Epithelial cell of esophagus (primary cell): ENCODE measurements around the gene CLCN7.

Experiments
- DNase-seq: peaks from one replicate; pipeline ENCODE4 v3.0.0; 2010; ENCODE audit warnings: low read depth
- H3K4me3 ChIP-seq: 2 replicates; pipeline ENCODE4 v1.5.1; 2011; ENCODE audit warnings: mild to moderate bottlenecking, low read length, control low read depth
- CTCF ChIP-seq: IDR thresholded peaks from 2 replicates; pipeline ENCODE4 v1.5.1; 2011; ENCODE audit warnings: low read depth, mild to moderate bottlenecking, low read length, control low read depth, inconsistent platforms; ENCODE audit not compliant: insufficient read depth; ENCODE audit errors: missing control alignments

CLCN7 gene

GRCh38 chr16:1403733-1404132, 71.1 kb downstream of the CLCN7 start:
- no peak overlapping the region for H3K4me3 ChIP-seq
- no peak for DNase-seq
- no peak for TF ChIP-seq CTCF

DNA sequence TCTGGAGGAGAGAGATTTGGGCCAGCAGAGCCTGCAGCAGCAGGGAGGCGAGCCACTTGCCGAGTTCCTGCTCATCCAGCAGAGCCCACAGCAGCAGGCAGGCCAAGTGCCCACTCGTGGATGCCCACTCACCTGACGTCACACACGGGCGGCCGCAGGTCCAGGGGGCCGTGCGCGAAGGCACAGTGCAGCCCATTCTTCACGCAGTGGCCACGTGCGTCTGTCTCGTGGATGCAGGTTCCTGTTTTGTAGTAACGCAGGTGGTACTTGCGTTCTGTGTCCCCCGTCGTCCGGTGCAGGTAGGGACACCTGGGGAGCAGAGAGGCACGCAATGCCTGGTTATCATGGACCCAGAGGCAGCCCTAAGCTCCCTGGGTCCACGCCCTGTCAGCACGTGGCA, 71.8 kb downstream of the CLCN7 start:
- TF ChIP-seq CTCF: no peak
- no peak for DNase-seq
- no peak overlapping the region for H3K4me3 ChIP-seq

- no peak overlapping the region for H3K4me3 ChIP-seq
- DNase-seq: no peak
- TF ChIP-seq CTCF: no peak
Observed at GRCh38 chr16:1401758-1402154, 73.1 kb downstream of the CLCN7 start.

- H3K4me3 ChIP-seq: no peak overlapping the region
- DNase-seq: no peak
- TF ChIP-seq CTCF: no peak
Observed at GRCh38 chr16:1401061-1401757, 73.6 kb downstream of the CLCN7 start.

DNA sequence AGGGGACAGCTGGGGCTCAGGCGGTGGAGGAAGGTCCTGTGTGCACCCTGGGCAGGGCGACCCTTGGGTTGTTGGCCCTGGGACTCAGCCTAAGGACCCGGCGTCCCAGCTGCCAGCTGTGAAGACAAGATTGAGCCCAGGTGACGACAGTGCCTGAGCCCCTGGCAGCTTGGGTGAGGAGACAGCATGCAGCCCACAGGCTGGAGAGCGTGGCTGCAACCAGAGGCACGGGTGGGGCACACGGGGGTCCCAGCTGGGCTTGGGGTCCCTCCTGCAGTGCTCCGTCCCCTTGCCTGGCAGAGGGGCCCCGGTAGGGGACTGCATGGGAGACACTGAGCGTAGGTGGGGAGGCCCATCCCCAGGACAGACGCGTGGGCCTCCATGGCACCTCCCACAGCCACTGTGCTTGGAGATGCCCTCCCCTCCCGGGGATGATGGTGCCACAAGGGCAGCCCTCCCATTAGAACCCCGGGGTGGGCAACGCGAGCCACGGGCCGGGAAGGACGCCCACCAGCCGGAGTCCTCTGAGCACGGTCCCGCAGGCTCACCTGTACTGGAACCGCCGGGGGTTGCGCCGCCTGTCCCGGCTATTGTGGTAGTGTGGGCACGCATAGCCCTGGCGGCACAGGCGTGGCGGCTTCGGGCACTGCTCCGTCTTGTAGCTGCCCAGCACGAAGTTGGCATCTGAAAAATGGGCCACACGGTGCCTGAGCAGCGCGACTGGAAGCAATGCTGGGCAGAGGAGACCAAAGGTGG, 75.8 kb downstream of the CLCN7 start:
- no peak for TF ChIP-seq CTCF
- DNase-seq: no peak

GRCh38 chr16:1398351-1398750, 76.5 kb downstream of the CLCN7 start:
- no peak for DNase-seq
- no peak overlapping the region for H3K4me3 ChIP-seq
- no peak for TF ChIP-seq CTCF

More for the DNA sequence above, 75.8 kb downstream of the CLCN7 start:
- no peak overlapping the region for H3K4me3 ChIP-seq
